GM19099 (cell line): ENCODE results near the gene AMBP.

Experiments used
- POLR2A ChIP-seq: IDR thresholded peaks from 3 replicates; pipeline ENCODE4 v1.6.1; 2011; ENCODE audit warnings: low read depth; ENCODE audit not compliant: insufficient read length; ENCODE audit errors: extremely low read depth

The AMBP gene

DNA sequence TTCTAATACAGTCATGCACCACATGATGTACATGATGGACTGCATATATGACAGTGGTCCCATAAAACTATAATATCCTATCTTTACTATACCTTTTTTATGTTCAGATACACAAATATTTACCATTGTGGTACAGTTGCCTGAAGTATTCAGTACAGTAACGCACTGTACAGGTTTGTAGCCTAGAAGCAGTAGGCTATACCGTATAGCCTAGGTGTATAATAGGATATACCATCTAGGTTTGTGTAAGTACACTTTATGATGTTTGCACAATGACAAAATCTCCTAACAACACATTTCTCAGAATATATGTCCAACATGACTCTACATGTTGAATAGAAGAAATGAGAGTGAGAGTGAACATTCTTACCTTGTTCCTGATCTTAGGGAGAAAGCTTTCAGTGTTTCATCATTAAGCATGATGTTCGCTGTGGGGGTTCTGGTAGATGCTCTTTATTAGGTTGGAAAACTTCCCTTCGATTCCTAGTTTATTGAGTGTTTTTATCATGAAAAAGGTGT is 31.8 kb downstream of the AMBP start:
- TF ChIP-seq POLR2A = no peak

DNA sequence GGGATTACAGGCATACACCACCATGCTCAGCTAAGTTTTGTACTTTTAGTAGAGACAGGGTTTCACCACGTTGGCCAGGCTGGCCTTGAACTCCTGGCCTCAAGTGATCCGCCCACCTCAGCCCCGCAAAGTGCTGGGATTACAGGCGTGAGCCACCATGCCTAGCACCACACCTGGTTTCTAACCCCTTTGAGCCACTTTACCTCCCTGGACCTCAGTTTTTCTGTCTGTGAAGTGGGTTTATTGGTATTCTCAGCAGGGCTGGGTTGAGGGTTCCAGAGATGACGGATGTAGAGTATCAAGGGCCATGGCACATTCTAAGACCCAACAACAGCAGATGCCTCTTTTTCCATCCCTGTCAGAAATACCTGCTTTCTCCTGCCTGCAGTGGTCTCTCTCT is 38.6 kb downstream of the AMBP start:
- TF ChIP-seq POLR2A = no peak

DNA sequence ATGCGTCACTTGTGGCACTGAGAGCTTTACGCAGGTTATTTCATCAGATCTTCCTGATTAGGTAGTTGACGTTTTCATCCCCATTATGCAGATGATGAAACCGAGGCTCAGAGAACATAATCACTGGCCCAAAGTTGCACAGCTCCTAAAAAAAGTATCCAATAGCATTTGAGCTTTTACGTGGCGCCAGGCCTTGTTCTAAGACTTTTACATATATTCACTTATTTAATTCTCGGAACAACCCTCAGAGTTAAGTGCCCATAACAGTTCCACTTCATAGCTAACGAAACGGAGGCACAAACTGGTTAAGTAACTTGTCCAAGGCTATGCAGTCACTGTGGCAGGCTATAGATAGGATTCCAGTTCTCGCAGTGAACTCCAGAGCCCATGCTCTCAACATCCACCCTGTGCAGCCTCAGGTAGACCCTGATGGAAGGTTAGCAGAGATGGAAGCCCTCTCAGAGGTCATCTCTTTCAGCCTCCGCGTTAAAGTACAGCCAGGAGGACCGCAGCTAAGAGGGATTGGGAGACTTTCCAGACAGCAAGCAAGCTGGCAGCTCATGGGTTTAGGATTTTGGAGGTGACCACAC is 39.3 kb downstream of the AMBP start:
- no peak for TF ChIP-seq POLR2A

DNA sequence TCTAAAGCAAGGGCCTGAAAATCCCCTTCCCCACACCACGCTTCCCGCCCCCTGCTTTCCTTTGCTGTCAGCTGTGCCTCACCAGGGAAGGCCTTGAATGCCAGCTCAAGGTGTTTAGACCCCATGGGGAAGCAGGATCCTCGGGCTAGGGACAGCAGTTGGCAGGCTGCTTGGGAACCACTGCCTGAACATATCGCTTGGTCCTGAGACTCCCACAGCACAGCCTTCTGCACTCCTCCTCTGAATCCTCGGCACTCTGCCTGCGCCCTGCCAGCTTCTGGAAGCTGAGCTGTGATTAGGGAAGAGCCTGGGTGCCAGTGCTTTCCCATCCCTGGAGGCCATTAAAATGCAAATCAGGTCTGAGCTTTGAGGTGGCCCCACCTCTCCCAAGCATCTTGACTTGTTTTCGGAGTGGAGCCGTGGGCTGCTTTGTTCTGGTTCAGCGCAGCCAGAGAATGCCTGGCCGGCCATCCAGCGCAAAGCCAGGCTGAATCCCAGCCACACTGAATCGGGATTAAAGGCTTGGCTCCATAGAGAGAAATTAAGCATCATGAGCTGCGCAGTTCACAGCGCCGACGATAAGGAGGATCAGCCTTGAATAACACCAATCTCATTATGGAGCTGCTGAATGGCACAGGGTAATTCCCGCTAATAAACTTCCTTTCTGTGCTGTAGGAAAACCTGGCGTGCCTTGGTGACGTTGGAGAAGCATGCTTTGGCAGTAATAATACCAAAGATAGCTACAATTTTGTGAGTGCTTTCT is 40.0 kb downstream of the AMBP start:
- TF ChIP-seq POLR2A = no peak

GRCh38 chr9:114037249-114037648 is 40.9 kb downstream of the AMBP start:
- TF ChIP-seq POLR2A = no peak

DNA sequence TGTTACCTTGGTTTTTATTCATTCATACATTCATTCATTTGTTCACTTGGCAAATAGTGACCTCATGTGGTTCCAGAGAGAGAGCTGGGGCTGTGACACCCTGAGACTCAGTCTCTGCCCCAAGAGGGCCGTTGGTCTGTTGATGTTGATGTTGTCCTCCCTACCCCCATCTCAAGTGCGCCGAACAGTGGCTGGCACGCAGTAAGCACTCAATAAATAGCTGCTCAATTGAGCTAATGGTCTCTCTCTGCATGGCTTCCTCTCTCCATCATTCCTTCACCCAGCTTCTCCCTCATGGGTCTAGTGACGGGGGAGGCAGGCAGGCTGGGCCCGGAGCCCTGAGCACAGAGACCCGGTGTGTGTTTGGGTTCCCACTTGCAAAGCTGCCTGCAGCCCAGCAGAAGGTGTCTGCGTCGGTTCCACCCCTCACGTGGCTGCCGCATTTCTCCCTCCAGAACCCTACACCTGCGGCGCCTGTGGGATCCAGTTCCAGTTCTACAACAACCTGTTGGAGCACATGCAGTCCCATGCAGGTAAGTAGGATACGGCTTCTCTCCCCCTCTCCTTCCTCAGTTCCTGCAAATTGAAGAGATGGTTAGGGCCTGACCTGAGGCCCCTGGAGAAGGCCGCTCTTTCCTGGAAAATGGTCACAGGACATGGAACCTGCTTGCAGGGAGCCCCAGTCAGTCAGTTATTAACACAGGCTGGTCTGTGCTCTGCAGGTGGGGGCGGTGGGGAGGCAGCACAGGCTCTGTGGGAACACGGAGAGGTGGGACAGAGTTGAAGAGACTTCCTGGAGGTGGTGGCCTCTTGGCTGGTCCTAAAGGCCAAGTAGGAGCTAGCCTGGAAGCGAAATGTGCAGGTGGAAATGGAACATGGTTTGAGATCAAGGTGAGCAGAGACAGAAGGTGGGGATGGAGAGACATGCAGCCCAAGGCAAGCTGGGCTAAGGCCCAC is 42.0 kb downstream of the AMBP start:
- no peak for TF ChIP-seq POLR2A

GRCh38 chr9:114035221-114035844 is 42.8 kb downstream of the AMBP start:
- no peak for TF ChIP-seq POLR2A

GRCh38 chr9:114034661-114035062 is 43.4 kb downstream of the AMBP start:
- TF ChIP-seq POLR2A = no peak

DNA sequence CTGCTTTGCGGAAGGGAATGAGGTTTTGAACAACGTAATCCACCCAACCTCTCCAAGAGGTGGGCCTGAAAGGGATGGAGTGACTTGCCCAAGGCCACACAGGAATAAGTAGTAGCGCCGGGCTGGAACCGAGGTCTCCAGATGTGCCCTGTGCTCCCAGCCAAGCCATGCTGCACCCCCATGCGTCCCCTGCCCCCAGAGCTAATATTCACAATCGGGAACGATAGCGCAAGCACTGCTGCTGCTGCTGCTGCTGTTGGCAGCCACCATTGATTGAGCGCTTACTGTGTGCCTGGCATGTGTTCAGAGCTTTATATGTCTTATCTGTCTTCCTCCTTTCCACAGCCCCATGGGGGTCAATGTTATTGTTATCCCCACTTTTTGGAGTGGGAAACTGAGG is 43.9 kb downstream of the AMBP start:
- no peak for TF ChIP-seq POLR2A

GRCh38 chr9:114033397-114034103 is 44.5 kb downstream of the AMBP start:
- TF ChIP-seq POLR2A = no peak

GRCh38 chr9:114031948-114032840 is 45.9 kb downstream of the AMBP start:
- no peak for TF ChIP-seq POLR2A

DNA sequence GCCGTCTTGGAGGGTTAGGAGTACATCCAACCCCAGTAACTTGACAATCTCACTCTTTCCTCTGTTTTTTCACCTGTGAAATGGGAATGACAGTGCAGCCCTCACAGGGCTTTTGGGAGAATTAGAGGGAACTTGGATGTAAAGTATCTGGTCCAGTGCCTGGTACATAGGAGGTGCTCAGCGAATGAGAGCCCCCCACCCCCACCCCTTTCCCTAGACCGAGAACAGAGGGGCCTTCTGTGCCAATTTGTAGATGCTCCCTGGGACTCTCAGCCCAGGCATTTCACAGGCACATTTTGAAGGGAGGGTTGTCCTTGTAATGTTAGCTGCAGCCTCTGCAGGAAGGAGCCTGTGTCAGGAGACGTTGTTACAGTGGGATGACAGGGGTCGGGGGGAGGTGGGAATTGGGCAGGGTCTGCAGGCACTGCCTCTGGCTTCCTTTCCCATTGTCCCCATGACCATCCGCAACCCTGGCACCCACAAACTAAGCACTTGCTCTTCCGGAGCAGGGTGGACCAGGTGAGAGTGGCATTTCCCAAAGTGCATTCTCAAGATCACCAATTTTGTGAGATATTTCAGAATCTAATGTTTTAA is 47.0 kb downstream of the AMBP start:
- TF ChIP-seq POLR2A = no peak

- no peak for TF ChIP-seq POLR2A
Observed at GRCh38 chr9:114030364-114030763, 47.7 kb downstream of the AMBP start.
